Measurements from ENCODE around the gene LIN7C.
"Not testable (repeated sequence)": the region's sequence is repeated elsewhere in the genome, so short reads cannot be mapped to it uniquely, and the experiment has no call there.

The LIN7C gene

DNA sequence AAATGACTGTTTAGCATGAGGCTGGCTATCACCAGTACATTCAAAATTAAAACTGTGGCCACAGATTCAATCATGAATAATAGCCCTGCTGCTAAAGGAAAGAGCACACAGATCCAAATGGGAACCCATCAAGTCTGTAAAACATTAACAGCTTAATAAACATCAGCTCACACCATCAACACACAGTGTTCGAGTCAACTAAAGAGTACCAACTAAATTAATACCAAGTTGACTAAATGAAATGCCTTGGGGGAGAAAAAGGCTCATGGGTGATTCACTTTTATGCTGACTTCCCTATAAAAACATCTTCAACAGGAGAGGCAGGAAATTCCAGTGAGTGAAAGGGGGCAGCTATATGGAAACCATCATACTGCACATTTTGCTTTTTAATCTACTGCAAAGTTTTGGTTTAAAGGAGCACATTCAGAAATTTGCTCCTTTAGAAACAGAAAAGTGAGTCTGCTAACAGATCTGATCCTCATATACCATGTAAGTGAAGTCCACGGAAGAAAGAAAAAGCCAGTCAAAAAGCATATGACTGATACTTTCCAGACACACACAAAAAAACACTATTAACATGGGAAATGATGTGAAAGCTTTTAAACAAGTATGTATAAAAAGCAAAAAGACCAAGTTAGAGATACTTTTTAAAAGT, 50.3 kb downstream of the LIN7C start:
- H3K9ac ChIP-seq (ENCODE audit: low read length): no peak overlapping the region
- no peaks in the 10 kb centered on the region for H3K36me3 ChIP-seq (ENCODE audit: control insufficient read depth, insufficient read depth, low read length, severe bottlenecking)
- peaks cover 28% of the 10 kb centered on the region for H3K4me1 ChIP-seq (ENCODE audit: control insufficient read depth, insufficient read depth, low read length)
- no peaks in the 10 kb centered on the region for H3K9me3 ChIP-seq (ENCODE audit: control insufficient read depth, low read length)
- no peaks in the 10 kb centered on the region for H3K27me3 ChIP-seq (replicated peaks; ENCODE audit: control insufficient read depth, insufficient read depth, low read length)
- H3K4me3 ChIP-seq (ENCODE audit: low read length): no peak overlapping the region
- DNase-seq (ENCODE audit: low read depth): peak; percentile 62

DNA sequence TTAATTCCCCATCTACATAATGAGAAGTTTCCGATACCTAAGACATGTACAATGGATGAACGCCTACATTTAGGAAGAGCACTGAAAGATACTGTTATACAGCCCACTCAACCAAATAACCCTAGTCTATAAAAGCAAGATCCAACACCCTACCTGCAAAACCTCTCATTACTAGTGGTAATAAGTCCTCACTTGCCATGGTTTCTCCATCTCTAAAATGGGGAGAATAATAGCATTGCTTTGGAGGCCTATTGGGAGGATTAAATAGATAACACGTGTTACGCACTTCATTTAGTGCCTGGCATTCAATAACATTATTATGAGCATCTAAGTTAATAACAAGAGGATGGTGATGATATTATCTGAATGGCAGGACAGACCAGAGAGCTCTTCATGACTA, 50.9 kb downstream of the LIN7C start:
- H3K4me1 ChIP-seq (ENCODE audit: control insufficient read depth, insufficient read depth, low read length): peaks cover 34% of the 10 kb centered on the region
- no peak overlapping the region for H3K4me3 ChIP-seq (ENCODE audit: low read length)
- no peaks in the 10 kb centered on the region for H3K27me3 ChIP-seq (replicated peaks; ENCODE audit: control insufficient read depth, insufficient read depth, low read length)
- H3K9ac ChIP-seq (ENCODE audit: low read length): no peak overlapping the region
- no peaks in the 10 kb centered on the region for H3K9me3 ChIP-seq (ENCODE audit: control insufficient read depth, low read length)
- no peak for DNase-seq (ENCODE audit: low read depth)
- H3K36me3 ChIP-seq (ENCODE audit: control insufficient read depth, insufficient read depth, low read length, severe bottlenecking): no peaks in the 10 kb centered on the region

DNA sequence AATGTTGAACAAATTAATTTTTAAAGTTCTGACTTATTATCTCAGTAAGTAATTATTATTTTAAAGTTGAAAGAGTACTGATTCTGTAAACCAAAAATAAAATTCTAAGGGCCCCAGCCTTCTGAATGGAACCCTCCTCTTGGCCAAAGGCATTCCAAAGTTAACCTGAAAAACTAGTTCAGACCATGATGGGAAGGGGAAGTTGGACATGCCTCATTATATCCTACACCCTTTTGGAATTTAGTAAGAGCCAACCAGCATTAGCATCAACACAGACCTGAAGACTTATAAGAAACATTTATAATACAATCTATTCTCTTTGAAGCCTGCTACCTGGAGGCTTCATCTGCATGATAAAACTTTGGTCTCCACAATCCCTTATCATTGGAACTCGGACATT, 52.9 kb downstream of the LIN7C start:
- DNase-seq (ENCODE audit: low read depth): no peak
- H3K4me3 ChIP-seq (ENCODE audit: low read length): no peak overlapping the region

DNA sequence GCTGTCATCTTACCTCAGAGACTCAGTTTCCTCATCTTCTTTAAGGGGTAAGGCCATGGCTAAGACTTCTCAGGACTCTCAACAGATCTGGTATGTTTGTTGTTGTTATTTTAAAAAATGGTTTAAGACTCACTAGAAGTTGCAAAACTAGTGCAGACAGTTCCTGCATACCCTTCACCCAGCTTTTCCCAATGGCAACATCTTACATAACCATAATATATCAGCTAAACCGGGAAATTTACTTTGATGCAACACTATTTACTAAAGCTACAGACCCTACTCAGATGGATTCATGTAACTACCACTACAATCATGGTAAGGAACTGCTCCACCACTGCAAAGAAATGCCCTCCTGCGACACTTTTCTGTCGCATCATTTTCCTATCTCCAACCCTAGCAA, 54.4 kb downstream of the LIN7C start:
- Histone ChIP-seq H3K9me3 (ENCODE audit: control insufficient read depth, low read length) (no peaks in the 10 kb centered on the region), H3K27me3 (replicated peaks; ENCODE audit: control insufficient read depth, insufficient read depth, low read length) (no peaks in the 10 kb centered on the region), H3K9ac (ENCODE audit: low read length) (peak overlapping the region; percentile 59), H3K4me1 (ENCODE audit: control insufficient read depth, insufficient read depth, low read length) (peaks cover 35% of the 10 kb centered on the region), H3K4me3 (ENCODE audit: low read length) (peak overlapping the region; percentile 72), H3K36me3 (ENCODE audit: control insufficient read depth, insufficient read depth, low read length, severe bottlenecking) (no peaks in the 10 kb centered on the region)
- peak; percentile 37 for DNase-seq (ENCODE audit: low read depth)

More for the DNA sequence above, 52.9 kb downstream of the LIN7C start:
- peaks cover 35% of the 10 kb centered on the region for H3K4me1 ChIP-seq (ENCODE audit: control insufficient read depth, insufficient read depth, low read length)
- no peaks in the 10 kb centered on the region for H3K36me3 ChIP-seq (ENCODE audit: control insufficient read depth, insufficient read depth, low read length, severe bottlenecking)
- no peaks in the 10 kb centered on the region for H3K27me3 ChIP-seq (replicated peaks; ENCODE audit: control insufficient read depth, insufficient read depth, low read length)
- H3K9ac ChIP-seq (ENCODE audit: low read length): no peak overlapping the region
- H3K9me3 ChIP-seq (ENCODE audit: control insufficient read depth, low read length): no peaks in the 10 kb centered on the region

DNA sequence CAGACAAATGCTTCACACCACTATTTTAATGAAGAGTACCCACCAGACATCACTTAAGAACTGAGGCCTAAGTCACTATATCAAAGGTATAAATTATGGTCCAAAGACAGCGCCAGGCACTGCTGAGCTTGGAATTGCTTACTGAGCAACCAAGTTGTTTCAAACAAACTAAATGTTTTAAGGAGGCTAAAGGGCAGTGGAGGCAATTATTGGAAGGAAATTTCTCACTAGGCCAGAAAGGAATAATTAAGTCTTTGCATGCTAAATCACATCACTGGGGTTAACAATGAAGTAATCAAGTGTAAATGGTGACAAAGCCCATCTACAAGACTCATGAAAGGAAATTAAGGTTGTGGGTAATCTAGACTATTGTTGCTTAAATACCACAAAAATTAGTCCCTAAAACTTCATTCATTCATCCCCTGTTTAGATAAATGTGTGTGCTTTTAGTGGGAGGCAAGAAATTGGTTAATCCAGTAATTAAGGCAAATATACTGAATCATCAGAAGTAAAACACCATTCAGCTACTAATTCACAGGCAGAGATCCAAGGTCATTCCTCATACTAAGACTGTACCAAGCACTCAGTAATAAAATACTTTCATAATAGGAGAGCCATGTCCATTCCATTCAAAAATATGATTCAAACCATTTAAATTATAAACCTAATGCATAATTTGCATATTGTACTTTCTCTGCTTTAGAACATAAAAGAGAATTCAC, 55.2 kb downstream of the LIN7C start:
- no peak for DNase-seq (ENCODE audit: low read depth)
- peak overlapping the region; percentile 72 for H3K4me3 ChIP-seq (ENCODE audit: low read length)
- H3K9ac ChIP-seq (ENCODE audit: low read length): peak overlapping the region; percentile 59
- H3K36me3 ChIP-seq (ENCODE audit: control insufficient read depth, insufficient read depth, low read length, severe bottlenecking): no peaks in the 10 kb centered on the region
- no peaks in the 10 kb centered on the region for H3K9me3 ChIP-seq (ENCODE audit: control insufficient read depth, low read length)
- H3K27me3 ChIP-seq (replicated peaks; ENCODE audit: control insufficient read depth, insufficient read depth, low read length): no peaks in the 10 kb centered on the region
- peaks cover 28% of the 10 kb centered on the region for H3K4me1 ChIP-seq (ENCODE audit: control insufficient read depth, insufficient read depth, low read length)

DNA sequence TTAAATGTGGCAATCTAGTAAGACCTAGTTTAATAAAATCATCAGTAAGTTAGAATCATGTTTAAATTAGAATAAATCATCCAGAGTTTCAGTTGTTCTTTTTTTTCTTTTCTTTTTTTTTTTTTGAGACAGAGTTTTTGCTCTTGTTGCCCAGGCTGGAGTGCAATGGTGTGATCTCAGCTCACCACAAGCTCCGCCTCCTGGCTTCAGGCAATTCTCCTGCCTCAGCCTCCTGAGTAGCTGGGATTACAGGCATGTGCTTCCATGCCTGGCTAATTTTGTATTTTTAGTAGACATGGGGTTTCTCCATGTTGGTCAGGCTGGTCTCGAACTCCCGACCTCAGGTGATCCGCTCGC, 58.4 kb downstream of the LIN7C start:
- H3K27me3 ChIP-seq (replicated peaks; ENCODE audit: control insufficient read depth, insufficient read depth, low read length); H3K36me3 ChIP-seq (ENCODE audit: control insufficient read depth, insufficient read depth, low read length, severe bottlenecking); H3K9ac ChIP-seq (ENCODE audit: low read length): not testable (repeated sequence)

DNA sequence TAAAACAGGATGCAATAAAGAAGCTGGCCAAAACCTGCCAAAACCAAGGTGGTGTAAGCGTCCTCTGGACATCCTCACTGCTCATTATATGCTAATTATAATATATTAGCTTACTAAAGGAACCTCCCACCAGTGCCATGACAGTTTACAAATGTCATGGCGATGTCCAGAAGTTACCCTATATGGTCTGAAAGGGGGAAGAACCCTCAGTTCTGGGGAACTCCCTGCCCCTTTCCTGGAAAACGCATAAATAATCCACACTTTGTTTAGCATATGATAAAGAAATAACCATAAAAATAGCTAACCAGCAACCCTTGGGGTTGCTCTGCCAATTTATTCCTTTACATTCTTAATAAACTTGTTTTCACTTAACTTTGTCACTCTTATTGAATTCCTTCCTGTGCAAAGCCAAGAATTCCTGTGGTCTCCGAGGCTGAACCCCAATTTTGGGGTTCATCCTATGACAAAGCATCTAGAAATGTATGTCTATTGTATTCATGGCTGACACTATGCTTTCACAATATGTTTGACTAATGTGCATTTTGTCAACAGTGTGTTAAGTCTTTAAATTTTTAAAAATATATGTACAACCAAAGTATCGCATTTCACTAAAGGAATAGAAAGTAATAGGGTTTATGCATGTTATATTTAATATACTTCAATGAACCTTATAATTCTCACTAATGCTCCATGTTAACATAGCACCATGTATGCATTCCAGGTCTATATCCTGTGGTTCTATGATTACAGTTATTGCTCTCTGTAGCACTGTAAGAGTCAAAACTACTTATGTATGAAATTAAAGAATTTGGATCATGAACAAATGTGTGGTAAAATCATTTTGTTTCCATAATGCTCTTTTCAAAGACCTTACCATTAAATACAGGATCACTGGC, 59.0 kb downstream of the LIN7C start:
- Histone ChIP-seq H3K9ac (ENCODE audit: low read length) (no peak overlapping the region), H3K27me3 (replicated peaks; ENCODE audit: control insufficient read depth, insufficient read depth, low read length) (no peaks in the 10 kb centered on the region), H3K4me1 (ENCODE audit: control insufficient read depth, insufficient read depth, low read length) (peaks cover 19% of the 10 kb centered on the region), H3K4me3 (ENCODE audit: low read length) (no peak overlapping the region), H3K36me3 (ENCODE audit: control insufficient read depth, insufficient read depth, low read length, severe bottlenecking) (no peaks in the 10 kb centered on the region), H3K9me3 (ENCODE audit: control insufficient read depth, low read length) (no peaks in the 10 kb centered on the region)
- DNase-seq (ENCODE audit: low read depth): no peak

More for the DNA sequence above, 58.4 kb downstream of the LIN7C start:
- DNase-seq (ENCODE audit: low read depth); H3K4me3 ChIP-seq (ENCODE audit: low read length); H3K9me3 ChIP-seq (ENCODE audit: control insufficient read depth, low read length): not testable (repeated sequence)
- peaks cover 19% of the 10 kb centered on the region for H3K4me1 ChIP-seq (ENCODE audit: control insufficient read depth, insufficient read depth, low read length)

DNA sequence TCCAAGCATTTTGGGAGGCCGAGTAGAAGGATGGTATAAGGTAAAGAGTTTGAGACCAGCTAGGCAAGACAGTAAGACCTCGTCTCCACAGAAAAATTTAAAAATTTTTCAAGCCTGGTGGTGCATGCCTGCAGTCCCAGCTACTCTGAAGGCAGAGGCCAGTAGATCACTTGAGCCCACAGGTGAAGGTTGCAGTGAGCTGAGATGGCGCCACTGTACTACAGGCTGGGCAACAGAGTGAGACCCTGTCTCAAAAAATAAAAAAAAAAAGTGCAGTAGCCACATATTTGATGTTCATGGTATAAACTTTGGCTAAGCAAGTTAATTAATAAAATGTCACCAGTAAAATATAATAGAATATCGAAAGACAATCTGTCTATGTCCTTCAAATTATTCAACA, 60.9 kb downstream of the LIN7C start:
- no peaks in the 10 kb centered on the region for H3K9me3 ChIP-seq (ENCODE audit: control insufficient read depth, low read length)
- no peak overlapping the region for H3K4me3 ChIP-seq (ENCODE audit: low read length)
- no peaks in the 10 kb centered on the region for H3K27me3 ChIP-seq (replicated peaks; ENCODE audit: control insufficient read depth, insufficient read depth, low read length)
- no peaks in the 10 kb centered on the region for H3K36me3 ChIP-seq (ENCODE audit: control insufficient read depth, insufficient read depth, low read length, severe bottlenecking)
- peaks cover under 1% of the 10 kb centered on the region for H3K4me1 ChIP-seq (ENCODE audit: control insufficient read depth, insufficient read depth, low read length)
- H3K9ac ChIP-seq (ENCODE audit: low read length): no peak overlapping the region
- DNase-seq (ENCODE audit: low read depth): no peak

DNA sequence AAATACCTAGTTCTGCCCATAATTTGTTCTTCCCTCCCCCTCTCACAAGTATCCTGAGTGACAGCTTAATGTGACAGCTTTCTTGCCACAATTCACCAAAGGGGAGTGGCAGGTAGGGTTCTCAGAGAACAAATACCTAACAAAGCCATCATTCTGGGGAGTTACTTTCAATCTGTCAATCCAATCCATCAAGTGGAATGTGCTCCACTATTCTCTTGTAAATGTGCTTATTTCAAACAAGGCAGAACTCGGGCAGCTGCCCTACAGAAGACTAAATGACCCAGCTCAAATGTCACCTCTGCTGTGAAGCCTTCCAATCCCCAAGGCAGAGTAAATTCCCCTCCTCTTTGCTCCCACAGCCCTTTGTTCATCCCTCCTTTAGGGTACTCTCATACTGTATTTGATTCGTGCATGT, 61.8 kb downstream of the LIN7C start:
- no peak for DNase-seq (ENCODE audit: low read depth)
- H3K27me3 ChIP-seq (replicated peaks; ENCODE audit: control insufficient read depth, insufficient read depth, low read length): no peaks in the 10 kb centered on the region
- H3K4me3 ChIP-seq (ENCODE audit: low read length): no peak overlapping the region
- no peaks in the 10 kb centered on the region for H3K36me3 ChIP-seq (ENCODE audit: control insufficient read depth, insufficient read depth, low read length, severe bottlenecking)
- H3K4me1 ChIP-seq (ENCODE audit: control insufficient read depth, insufficient read depth, low read length): no peaks in the 10 kb centered on the region
- H3K9me3 ChIP-seq (ENCODE audit: control insufficient read depth, low read length): no peaks in the 10 kb centered on the region
- H3K9ac ChIP-seq (ENCODE audit: low read length): no peak overlapping the region

All from adipocyte (in vitro differentiated cells).